GM12873 (cell line): ENCODE data around the gene ORC1.

ENCODE experiments used
- CTCF ChIP-seq: IDR thresholded peaks from 2 replicates; pipeline ENCODE4 v1.5.1; 2012; ENCODE audit warnings: low read depth, mild to moderate bottlenecking, moderate library complexity, low read length, control low read depth; ENCODE audit not compliant: insufficient read depth; ENCODE audit errors: missing control alignments

The ORC1 gene

GRCh38 chr1:52365746-52366516, 38.3 kb downstream of the ORC1 start, which contains the start of gene CC2D1B:
Gene CC2D1B, minus strand, starts transcription at chr1:52366205. Its CDS starts 1,585 bp downstream, at chr1:52364620.
- peak; percentile 16 for TF ChIP-seq CTCF

- TF ChIP-seq CTCF, result no peak
These were observed 39.0 kb downstream of the ORC1 start for GRCh38 chr1:52365071-52365745.

- TF ChIP-seq CTCF, result peak; percentile 41
These were observed 39.9 kb downstream of the ORC1 start for GRCh38 chr1:52364235-52364839.

- no peak for TF ChIP-seq CTCF
These were observed 43.6 kb downstream of the ORC1 start for GRCh38 chr1:52360595-52360968.

GRCh38 chr1:52359676-52360594, 44.3 kb downstream of the ORC1 start:
- TF ChIP-seq CTCF, result no peak

GRCh38 chr1:52358851-52359497, 45.2 kb downstream of the ORC1 start:
- no peak for TF ChIP-seq CTCF
